Stimulated activated CD4-positive, alpha-beta T cell treated with anti-CD3 and anti-CD28 coated beads, Interleukin-12 subunit alpha, Interleukin-12 subunit beta, amount 100 ng/mL, for 24 hours (primary cell): ENCODE results near the gene TMEM132D.

ENCODE experiments used
- DNase-seq, 2 experiments: peaks; one replicate each; pipeline ENCODE4 v3.0.0-alpha.2; 2020; ENCODE audit warnings: low read depth in 2 of 2

TMEM132D gene

GRCh38 chr12:129351481-129351880 lies 552.3 kb downstream of the TMEM132D start:
- no peak for DNase-seq

- no peak for DNase-seq
These were observed 564.5 kb downstream of the TMEM132D start for GRCh38 chr12:129339336-129339735.

- DNase-seq, result no peak
These were observed 566.4 kb downstream of the TMEM132D start for GRCh38 chr12:129337413-129337812.

GRCh38 chr12:129335773-129336172 lies 568.1 kb downstream of the TMEM132D start:
- DNase-seq, result no peak

- no peak for DNase-seq
These were observed 571.5 kb downstream of the TMEM132D start for GRCh38 chr12:129332286-129332685.

- DNase-seq, result no peak
These were observed 572.3 kb downstream of the TMEM132D start for GRCh38 chr12:129331356-129332085.

- DNase-seq, result no peak
These were observed 575.6 kb downstream of the TMEM132D start for GRCh38 chr12:129328235-129328634.

GRCh38 chr12:129325566-129325965 lies 578.3 kb downstream of the TMEM132D start:
- DNase-seq, result no peak

GRCh38 chr12:129312048-129312447 lies 591.8 kb downstream of the TMEM132D start:
- DNase-seq, result no peak

GRCh38 chr12:129310346-129310745 lies 593.5 kb downstream of the TMEM132D start:
- no peak for DNase-seq

- DNase-seq, result no peak
These were observed 598.0 kb downstream of the TMEM132D start for GRCh38 chr12:129305851-129306250.

GRCh38 chr12:129304529-129304928 lies 599.3 kb downstream of the TMEM132D start:
- no peak for DNase-seq

- DNase-seq, result no peak
These were observed 603.8 kb downstream of the TMEM132D start for GRCh38 chr12:129300011-129300410.

- no peak for DNase-seq
These were observed 604.9 kb downstream of the TMEM132D start for GRCh38 chr12:129298921-129299320.

GRCh38 chr12:129296671-129297070 lies 607.2 kb downstream of the TMEM132D start:
- DNase-seq, result no peak

GRCh38 chr12:129294868-129295267 lies 609.0 kb downstream of the TMEM132D start:
- DNase-seq, result no peak

GRCh38 chr12:129279771-129280170 lies 624.1 kb downstream of the TMEM132D start:
- no peak for DNase-seq

GRCh38 chr12:129276361-129277060 lies 627.3 kb downstream of the TMEM132D start:
- no peak for DNase-seq

- no peak for DNase-seq
These were observed 633.9 kb downstream of the TMEM132D start for GRCh38 chr12:129269756-129270495.

- no peak for DNase-seq
These were observed 645.0 kb downstream of the TMEM132D start for GRCh38 chr12:129258781-129259318.

GRCh38 chr12:129257524-129257923 lies 646.3 kb downstream of the TMEM132D start:
- DNase-seq, result no peak

- DNase-seq, result no peak
These were observed 657.2 kb downstream of the TMEM132D start for GRCh38 chr12:129246630-129247029.
